DND-41 (cell line): ENCODE data around the gene UBASH3B.

ENCODE experiments used
- CTCF ChIP-seq: IDR thresholded peaks from 2 replicates; pipeline ENCODE4 v1.5.1; 2012; ENCODE audit warnings: borderline replicate concordance, low read length, moderate library complexity, mild to moderate bottlenecking; ENCODE audit not compliant: poor library complexity, severe bottlenecking; ENCODE audit errors: extremely low read depth
- EZH2 ChIP-seq: IDR thresholded peaks from 3 replicates; pipeline ENCODE4 v1.6.1; 2012; ENCODE audit warnings: borderline replicate concordance, low read depth, mild to moderate bottlenecking, moderate library complexity, low read length, inconsistent platforms; ENCODE audit not compliant: severe bottlenecking

GRCh38 chr11:122677256-122677655 is 21.7 kb downstream of the UBASH3B start:
- no peak for TF ChIP-seq CTCF
- TF ChIP-seq EZH2, result no peak
